Peyer's patch (tissue), 4 donors: ENCODE data around the gene ARHGAP15. TPM values are rescaled to one million over a fixed set of nuclear protein-coding genes. Genes with fewer than 3 reads are reported as not detected.

ENCODE experiments used
- DNase-seq, 3 donors: peaks; one replicate each; pipeline ENCODE4 v3.0.0-alpha.2; 2017 to 2019
- H3K27ac ChIP-seq, 4 donors: fragments of 200-600 bp; sonication (generic); one replicate each; pipeline ENCODE4 v1.5.1; 2016 to 2019
- H3K27me3 ChIP-seq, 2 donors: fragments of 200-600 bp; sonication (generic); one replicate each; pipeline ENCODE4 v1.5.1; 2019
- H3K36me3 ChIP-seq, 3 donors: fragments of 200-600 bp; sonication (generic); one replicate each; pipeline ENCODE4 v1.5.1; 2016 to 2019
- H3K4me1 ChIP-seq, 4 donors: fragments of 200-600 bp; sonication (generic); one replicate each; pipeline ENCODE4 v1.5.1; 2016 to 2019
- H3K4me3 ChIP-seq, 4 donors: fragments of 200-600 bp; sonication (generic); 1 replicate in 3 of 4; 2 replicates in 1 of 4; pipeline ENCODE4 v1.5.1; 2016 to 2019; ENCODE audit warnings: mild to moderate bottlenecking in 1 of 4
- H3K9me3 ChIP-seq, 4 donors: fragments of 200-600 bp; sonication (generic); one replicate each; pipeline ENCODE4 v1.5.1; 2016 to 2019; ENCODE audit warnings: mild to moderate bottlenecking in 1 of 4
- POLR2A ChIP-seq, 2 donors: fragments of 450-650 bp; IDR thresholded peaks; one replicate each; pipeline ENCODE4 v1.5.1; 2017; ENCODE audit warnings: antibody characterized with exemption in 2 of 2, mild to moderate bottlenecking in 2 of 2, moderate library complexity in 2 of 2
- total RNA-seq, 4 donors: library from RNA; depleted of rRNA; stranded (reverse); fragments of >200 nt; gene quantifications; one replicate each; pipeline ENCODE4 v1.1.0, GENCODE V29; 2016
- TF ChIP-seq, protein P1 (sequence below), 6 experiments: fragments of 450-650 bp in 4 of 6; fragments of 200-600 bp in 2 of 6; sonication (generic) in 1 of 6; IDR thresholded peaks; one replicate each; pipeline ENCODE4 v1.5.1; 2017 to 2019; ENCODE audit warnings: antibody characterized with exemption in 6 of 6, mild to moderate bottlenecking in 3 of 6, moderate library complexity in 1 of 6

The ARHGAP15 gene
- total RNA-seq, 4 donors from 2014 or later = 6.7 to 203 (median 12.5) TPM

DNA sequence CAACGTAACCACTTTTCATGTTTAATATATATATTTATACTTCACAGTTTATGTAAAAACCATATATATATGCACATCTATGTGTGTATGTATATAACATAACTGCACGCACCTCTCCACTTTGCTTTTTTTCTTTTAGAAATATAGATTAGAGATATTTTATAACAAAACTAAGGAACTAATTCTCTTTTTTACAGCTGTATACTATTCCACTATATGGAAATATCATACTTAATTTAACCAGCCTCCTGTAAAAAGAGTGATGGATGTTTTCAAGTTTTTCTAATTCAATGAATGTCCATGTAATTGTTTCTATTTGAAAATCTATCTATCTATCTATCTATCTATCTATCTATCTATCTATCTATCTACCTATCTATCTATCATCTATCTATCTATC lies 4.6 kb downstream of the ARHGAP15 start:
- Histone ChIP-seq H3K27ac (no peak overlapping the region), H3K27me3 (no peaks in the 10 kb centered on the region), H3K4me1 (no peaks in the 10 kb centered on the region), H3K4me3 (no peak overlapping the region), H3K9me3 (no peaks in the 10 kb centered on the region), H3K36me3 (no peaks in the 10 kb centered on the region)
- DNase-seq = no peak
- TF ChIP-seq POLR2A (IDR thresholded peaks at IDR 0.05) = no peak
- TF ChIP-seq, protein P1, sequence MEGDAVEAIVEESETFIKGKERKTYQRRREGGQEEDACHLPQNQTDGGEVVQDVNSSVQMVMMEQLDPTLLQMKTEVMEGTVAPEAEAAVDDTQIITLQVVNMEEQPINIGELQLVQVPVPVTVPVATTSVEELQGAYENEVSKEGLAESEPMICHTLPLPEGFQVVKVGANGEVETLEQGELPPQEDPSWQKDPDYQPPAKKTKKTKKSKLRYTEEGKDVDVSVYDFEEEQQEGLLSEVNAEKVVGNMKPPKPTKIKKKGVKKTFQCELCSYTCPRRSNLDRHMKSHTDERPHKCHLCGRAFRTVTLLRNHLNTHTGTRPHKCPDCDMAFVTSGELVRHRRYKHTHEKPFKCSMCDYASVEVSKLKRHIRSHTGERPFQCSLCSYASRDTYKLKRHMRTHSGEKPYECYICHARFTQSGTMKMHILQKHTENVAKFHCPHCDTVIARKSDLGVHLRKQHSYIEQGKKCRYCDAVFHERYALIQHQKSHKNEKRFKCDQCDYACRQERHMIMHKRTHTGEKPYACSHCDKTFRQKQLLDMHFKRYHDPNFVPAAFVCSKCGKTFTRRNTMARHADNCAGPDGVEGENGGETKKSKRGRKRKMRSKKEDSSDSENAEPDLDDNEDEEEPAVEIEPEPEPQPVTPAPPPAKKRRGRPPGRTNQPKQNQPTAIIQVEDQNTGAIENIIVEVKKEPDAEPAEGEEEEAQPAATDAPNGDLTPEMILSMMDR (IDR thresholded peaks at IDR 0.05) = no peak

DNA sequence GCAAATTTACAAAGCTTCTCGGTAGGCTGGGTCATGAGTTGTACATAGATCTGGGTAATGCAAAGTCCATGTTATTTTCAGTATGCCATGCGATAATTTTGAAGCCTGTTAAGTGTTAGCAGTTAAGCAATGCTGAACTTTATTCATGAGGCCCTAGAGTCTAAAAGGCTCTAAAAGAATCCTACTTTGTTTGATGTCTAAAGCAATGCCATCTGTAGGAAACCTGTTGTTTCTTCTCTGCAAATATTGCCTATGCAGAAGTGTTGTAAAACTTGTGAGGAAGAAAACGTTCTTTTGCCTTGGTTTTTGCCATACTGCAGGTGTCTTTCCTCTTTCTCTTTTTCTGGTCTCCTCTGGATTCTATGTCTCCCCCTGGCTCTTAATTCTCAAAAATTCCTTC lies 9.1 kb downstream of the ARHGAP15 start:
- Histone ChIP-seq H3K4me1 (peaks cover 0 to 6% (median 2%) of the 10 kb centered on the region in 4 donors), H3K36me3 (no peaks in the 10 kb centered on the region), H3K9me3 (no peaks in the 10 kb centered on the region), H3K4me3 (no peak overlapping the region), H3K27me3 (no peaks in the 10 kb centered on the region), H3K27ac (no peak overlapping the region)
- TF ChIP-seq, protein P1 (IDR thresholded peaks at IDR 0.05) = no peak
- no peak for TF ChIP-seq POLR2A (IDR thresholded peaks at IDR 0.05)
- no peak for DNase-seq

DNA sequence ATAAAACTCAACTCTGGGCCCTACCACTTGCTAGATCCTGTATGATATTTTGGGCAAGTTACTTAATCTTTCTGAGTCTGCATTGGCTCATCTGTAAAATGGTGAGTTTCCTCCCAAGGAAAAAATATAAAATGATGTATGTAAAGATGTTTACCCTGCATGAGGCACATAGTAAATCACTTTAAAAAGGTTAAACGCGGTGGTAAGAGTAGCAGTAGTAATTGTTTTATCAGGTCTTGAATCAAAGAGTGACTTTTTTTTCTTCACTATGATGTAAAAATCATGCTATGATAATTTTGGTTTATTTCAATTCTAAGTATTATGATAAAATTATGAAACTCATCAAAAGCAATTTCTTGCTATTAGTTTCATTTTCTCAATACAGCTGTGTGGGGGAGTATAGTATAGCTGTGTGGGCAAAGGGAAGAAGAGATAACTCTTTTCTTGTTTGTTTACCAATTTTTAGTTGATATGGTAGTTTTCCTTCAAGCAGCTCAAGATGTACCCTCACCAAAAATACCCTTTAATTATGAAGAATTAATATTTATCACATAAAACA lies 10.7 kb downstream of the ARHGAP15 start:
- H3K9me3 ChIP-seq = no peaks in the 10 kb centered on the region
- no peaks in the 10 kb centered on the region for H3K27me3 ChIP-seq
- no peak for DNase-seq
- no peak overlapping the region for H3K27ac ChIP-seq
- H3K4me1 ChIP-seq = peaks cover 0 to 6% (median 2%) of the 10 kb centered on the region in 4 donors
- no peaks in the 10 kb centered on the region for H3K36me3 ChIP-seq
- TF ChIP-seq, protein P1 (IDR thresholded peaks at IDR 0.05) = no peak
- TF ChIP-seq POLR2A (IDR thresholded peaks at IDR 0.05) = no peak
- H3K4me3 ChIP-seq = no peak overlapping the region

DNA sequence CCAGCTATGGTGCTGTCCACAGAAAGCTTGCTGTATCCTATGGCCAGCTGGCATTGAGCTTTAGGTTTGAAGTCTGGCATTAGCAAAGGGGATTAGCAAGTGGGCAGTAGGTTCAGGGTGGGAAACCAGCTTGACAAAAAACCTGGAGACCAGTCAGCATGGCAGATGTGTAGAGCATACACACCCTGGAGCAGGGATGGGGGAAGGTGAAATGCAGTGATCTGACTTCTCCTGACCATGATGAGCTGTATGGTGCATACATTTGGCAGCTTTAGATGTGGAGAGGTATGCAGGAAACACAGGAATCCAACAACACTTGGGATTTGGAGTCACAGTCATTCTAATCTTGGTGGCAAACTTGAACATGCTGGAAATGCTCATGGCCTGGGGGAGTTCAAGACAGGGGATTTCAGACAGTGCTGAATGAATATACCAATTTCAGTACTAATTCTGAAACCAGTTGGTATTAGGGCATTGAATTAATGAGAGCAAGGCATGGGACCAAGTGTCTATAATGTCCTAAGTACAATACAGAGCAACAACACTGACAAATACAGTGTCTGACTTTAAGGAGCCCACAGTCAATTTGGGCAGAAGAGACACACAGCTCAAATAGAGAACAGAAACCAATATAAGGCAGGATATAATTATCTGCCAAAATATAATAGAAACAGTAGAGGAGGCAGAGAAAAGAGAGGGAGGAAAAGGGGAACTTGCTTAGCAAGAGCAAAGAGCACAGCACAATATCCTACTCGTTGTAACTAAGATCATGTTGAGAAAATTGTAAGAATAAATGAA lies 11.8 kb downstream of the ARHGAP15 start:
- Histone ChIP-seq H3K9me3 (no peaks in the 10 kb centered on the region), H3K4me3 (no peak overlapping the region), H3K4me1 (peaks cover 0 to 6% (median 2%) of the 10 kb centered on the region in 4 donors), H3K36me3 (no peaks in the 10 kb centered on the region), H3K27me3 (no peaks in the 10 kb centered on the region), H3K27ac (peak overlapping the region in 1 of 4 donors; percentile 68)
- TF ChIP-seq POLR2A (IDR thresholded peaks at IDR 0.05) = no peak
- TF ChIP-seq, protein P1 (IDR thresholded peaks at IDR 0.05) = no peak
- no peak for DNase-seq

DNA sequence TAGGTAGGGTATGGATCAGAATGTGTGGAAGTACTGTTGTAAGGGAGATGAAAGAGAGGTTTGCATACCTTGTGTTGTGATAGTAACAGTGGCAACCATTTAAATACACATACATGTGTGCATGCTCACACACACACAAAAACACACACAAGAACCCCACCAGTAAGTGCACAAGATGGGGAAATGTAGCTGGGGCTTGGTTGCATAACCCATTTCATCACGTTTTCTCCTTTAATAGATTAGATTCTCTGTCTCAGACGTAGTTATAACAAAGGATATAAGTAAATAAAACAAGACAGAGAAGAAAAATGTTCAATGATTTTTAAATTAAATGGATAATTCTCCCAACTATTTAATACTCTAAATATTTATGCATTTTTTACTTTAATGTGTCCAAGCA lies 13.4 kb downstream of the ARHGAP15 start:
- no peak for DNase-seq
- Histone ChIP-seq H3K36me3 (no peaks in the 10 kb centered on the region), H3K9me3 (no peaks in the 10 kb centered on the region), H3K27ac (no peak overlapping the region), H3K4me3 (no peak overlapping the region), H3K4me1 (peaks cover 0 to 6% (median 2%) of the 10 kb centered on the region in 4 donors), H3K27me3 (no peaks in the 10 kb centered on the region)
- TF ChIP-seq, protein P1 (IDR thresholded peaks at IDR 0.05) = no peak
- no peak for TF ChIP-seq POLR2A (IDR thresholded peaks at IDR 0.05)
